ENCODE measurements around the gene METTL22. TPM values are rescaled to one million over a fixed set of nuclear protein-coding genes. Genes with fewer than 3 reads are reported as not detected.

METTL22 gene
- total RNA-seq, 4 donors from 2014 or later, result 14.4 to 31.9 (median 24.8) TPM

GRCh38 chr16:8591451-8591850, 30.0 kb upstream of the METTL22 start:
- TF ChIP-seq EP300 (IDR thresholded peaks at IDR 0.05) (no peak), POLR2A (IDR thresholded peaks at IDR 0.05) (no peak), CTCF (IDR thresholded peaks at IDR 0.05) (no peak), POLR2AphosphoS5 (IDR thresholded peaks at IDR 0.05) (no peak)
- Histone ChIP-seq H3K27ac (no peak overlapping the region), H3K4me3 (no peak overlapping the region), H3K36me3 (no peaks in the 10 kb centered on the region), H3K27me3 (peaks cover 79% of the 10 kb centered on the region), H3K9me3 (peaks cover 0 to 7% (median 0%) of the 10 kb centered on the region in 3 donors), H3K4me1 (peaks cover 0 to 20% (median 7%) of the 10 kb centered on the region in 3 donors)
- no peak for ATAC-seq
- 83 to 100% methylated on average over 3 of the region's 3 CpGs for WGBS, 2 donors (ENCODE audit: low coverage in 1 of 2)

GRCh38 chr16:8594149-8594666, 27.3 kb upstream of the METTL22 start:
- Histone ChIP-seq H3K36me3 (no peaks in the 10 kb centered on the region), H3K27ac (no peak overlapping the region), H3K9me3 (peaks cover 0 to 22% (median 0%) of the 10 kb centered on the region in 3 donors), H3K4me1 (peaks cover 0 to 13% (median 7%) of the 10 kb centered on the region in 3 donors), H3K4me3 (no peak overlapping the region), H3K27me3 (peaks cover 51% of the 10 kb centered on the region)
- TF ChIP-seq POLR2A (IDR thresholded peaks at IDR 0.05) (no peak), POLR2AphosphoS5 (IDR thresholded peaks at IDR 0.05) (no peak), CTCF (IDR thresholded peaks at IDR 0.05) (no peak), EP300 (IDR thresholded peaks at IDR 0.05) (no peak)
- 59% methylated on average over 9 of the region's 9 CpGs; no CpG with 5 or more reads in 1 of the 2 donors for WGBS, 2 donors (ENCODE audit: low coverage in 1 of 2)
- ATAC-seq, result no peak

GRCh38 chr16:8595783-8596182, 25.7 kb upstream of the METTL22 start:
- Histone ChIP-seq H3K9me3 (peaks cover 0 to 22% (median 0%) of the 10 kb centered on the region in 3 donors), H3K4me1 (no peaks in the 10 kb centered on the region), H3K27me3 (peaks cover 36% of the 10 kb centered on the region), H3K4me3 (no peak overlapping the region), H3K36me3 (no peaks in the 10 kb centered on the region), H3K27ac (no peak overlapping the region)
- TF ChIP-seq POLR2AphosphoS5 (IDR thresholded peaks at IDR 0.05) (no peak), EP300 (IDR thresholded peaks at IDR 0.05) (no peak), POLR2A (IDR thresholded peaks at IDR 0.05) (no peak), CTCF (IDR thresholded peaks at IDR 0.05) (no peak)
- ATAC-seq, result no peak
- 87% methylated on average over 5 of the region's 5 CpGs; no CpG with 5 or more reads in 1 of the 2 donors for WGBS, 2 donors (ENCODE audit: low coverage in 1 of 2)

GRCh38 chr16:8596581-8596980, 24.9 kb upstream of the METTL22 start:
- no peaks in the 10 kb centered on the region for H3K36me3 ChIP-seq
- H3K4me1 ChIP-seq, result no peaks in the 10 kb centered on the region
- ATAC-seq, result no peak
- H3K9me3 ChIP-seq, result peaks cover 0 to 24% (median 0%) of the 10 kb centered on the region in 3 donors
- no peak overlapping the region for H3K27ac ChIP-seq
- H3K4me3 ChIP-seq, result no peak overlapping the region
- no peak for TF ChIP-seq POLR2A (IDR thresholded peaks at IDR 0.05)
- TF ChIP-seq CTCF (IDR thresholded peaks at IDR 0.05), result no peak
- no peak for TF ChIP-seq EP300 (IDR thresholded peaks at IDR 0.05)
- TF ChIP-seq POLR2AphosphoS5 (IDR thresholded peaks at IDR 0.05), result no peak
- 100% methylated on average over 1 of the region's 1 CpG; no CpG with 5 or more reads in 1 of the 2 donors for WGBS, 2 donors (ENCODE audit: low coverage in 1 of 2)
- H3K27me3 ChIP-seq, result peaks cover 28% of the 10 kb centered on the region

- H3K4me1 ChIP-seq, result no peaks in the 10 kb centered on the region
- ATAC-seq, result no peak
- H3K27me3 ChIP-seq, result peaks cover 3% of the 10 kb centered on the region
- no peak overlapping the region for H3K4me3 ChIP-seq
- no peaks in the 10 kb centered on the region for H3K36me3 ChIP-seq
- peaks cover 0 to 29% (median 0%) of the 10 kb centered on the region in 3 donors for H3K9me3 ChIP-seq
- 30 to 45% methylated on average over 4 of the region's 11 CpGs for whole genome bisulfite sequencing, 2 donors (ENCODE audit: low coverage in 1 of 2)
- TF ChIP-seq POLR2AphosphoS5 (IDR thresholded peaks at IDR 0.05), result no peak
- no peak for TF ChIP-seq CTCF (IDR thresholded peaks at IDR 0.05)
- no peak for TF ChIP-seq POLR2A (IDR thresholded peaks at IDR 0.05)
- TF ChIP-seq EP300 (IDR thresholded peaks at IDR 0.05), result no peak
- H3K27ac ChIP-seq, result no peak overlapping the region
Observed at GRCh38 chr16:8600144-8600775, 21.2 kb upstream of the METTL22 start.
